HFFc6 (cell line): Measurements from ENCODE around the gene REC8. TPM values are rescaled to one million over a fixed set of nuclear protein-coding genes. Genes with fewer than 3 reads are reported as not detected.

Experiments used
- DNase-seq: peaks from one replicate; pipeline ENCODE4 v3.0.0-alpha.2; 2018
- H3K27ac Mint-ChIP-seq: 2 replicates; pipeline ENCODE4 v1.8.0; 2020; ENCODE audit warnings: mild to moderate bottlenecking, mixed read lengths
- H3K27me3 Mint-ChIP-seq: 2 replicates; pipeline ENCODE4 v1.8.0; 2021; ENCODE audit warnings: mild to moderate bottlenecking, moderate library complexity, mixed read lengths; ENCODE audit not compliant: insufficient read depth
- H3K36me3 Mint-ChIP-seq: 2 replicates; pipeline ENCODE4 v1.8.0; 2021; ENCODE audit warnings: low read depth, mixed read lengths
- H3K4me1 Mint-ChIP-seq: 2 replicates; pipeline ENCODE4 v1.8.0; 2020; ENCODE audit warnings: low read depth, mixed read lengths
- H3K4me3 Mint-ChIP-seq: 2 replicates; pipeline ENCODE4 v1.8.0; 2020; ENCODE audit warnings: mild to moderate bottlenecking, moderate library complexity, mixed read lengths
- H3K9me3 Mint-ChIP-seq: 2 replicates; pipeline ENCODE4 v1.8.0; 2020; ENCODE audit warnings: mild to moderate bottlenecking, mixed read lengths
- total RNA-seq, 6 experiments: library from RNA; stranded (reverse); fragmentation: NEBNext Ultra II Directional; extraction: Animal tissue kit (Norgen Biotek cat#: 25700); gene quantifications; 2 replicates in 1 of 6; 3 replicates in 5 of 6; pipeline ENCODE4 v1.2.3, GENCODE V29; 2021
- TF ChIP-seq, protein P1 (sequence below): fragments of 200-600 bp; sonication (generic); IDR thresholded peaks from 2 replicates; pipeline ENCODE4 v1.5.0; 2021; ENCODE audit warnings: antibody characterized with exemption, mild to moderate bottlenecking

REC8 gene
- total RNA-seq, 6 experiments from 2014 or later: 2.9 to 3.9 (median 3.2) TPM

DNA sequence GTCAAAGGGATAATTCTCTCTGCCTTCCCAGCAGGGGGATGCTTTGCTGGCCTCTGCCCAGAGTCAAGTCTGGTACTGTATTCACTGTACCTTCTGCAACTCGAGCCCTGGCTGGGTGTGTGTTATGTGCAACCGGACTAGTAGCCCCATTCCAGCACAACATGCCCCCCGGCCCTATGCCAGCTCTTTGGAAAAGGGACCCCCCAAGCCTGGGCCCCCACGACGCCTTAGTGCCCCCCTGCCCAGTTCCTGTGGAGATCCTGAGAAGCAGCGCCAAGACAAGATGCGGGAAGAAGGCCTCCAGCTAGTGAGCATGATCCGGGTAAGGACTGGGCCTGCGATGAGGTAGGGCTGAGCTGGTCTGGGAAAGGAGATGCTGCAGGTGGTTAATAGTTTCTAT lies 21.3 kb upstream of the REC8 start:
- Mint-ChIP-seq H3K9me3 (no peaks in the 10 kb centered on the region), H3K27me3 (peaks cover 7% of the 10 kb centered on the region), H3K4me3 (no peak overlapping the region), H3K36me3 (peaks cover 9% of the 10 kb centered on the region), H3K27ac (no peak overlapping the region), H3K4me1 (peaks cover 18% of the 10 kb centered on the region)
- no peak for DNase-seq
- TF ChIP-seq, protein P1, sequence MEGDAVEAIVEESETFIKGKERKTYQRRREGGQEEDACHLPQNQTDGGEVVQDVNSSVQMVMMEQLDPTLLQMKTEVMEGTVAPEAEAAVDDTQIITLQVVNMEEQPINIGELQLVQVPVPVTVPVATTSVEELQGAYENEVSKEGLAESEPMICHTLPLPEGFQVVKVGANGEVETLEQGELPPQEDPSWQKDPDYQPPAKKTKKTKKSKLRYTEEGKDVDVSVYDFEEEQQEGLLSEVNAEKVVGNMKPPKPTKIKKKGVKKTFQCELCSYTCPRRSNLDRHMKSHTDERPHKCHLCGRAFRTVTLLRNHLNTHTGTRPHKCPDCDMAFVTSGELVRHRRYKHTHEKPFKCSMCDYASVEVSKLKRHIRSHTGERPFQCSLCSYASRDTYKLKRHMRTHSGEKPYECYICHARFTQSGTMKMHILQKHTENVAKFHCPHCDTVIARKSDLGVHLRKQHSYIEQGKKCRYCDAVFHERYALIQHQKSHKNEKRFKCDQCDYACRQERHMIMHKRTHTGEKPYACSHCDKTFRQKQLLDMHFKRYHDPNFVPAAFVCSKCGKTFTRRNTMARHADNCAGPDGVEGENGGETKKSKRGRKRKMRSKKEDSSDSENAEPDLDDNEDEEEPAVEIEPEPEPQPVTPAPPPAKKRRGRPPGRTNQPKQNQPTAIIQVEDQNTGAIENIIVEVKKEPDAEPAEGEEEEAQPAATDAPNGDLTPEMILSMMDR: no peak

DNA sequence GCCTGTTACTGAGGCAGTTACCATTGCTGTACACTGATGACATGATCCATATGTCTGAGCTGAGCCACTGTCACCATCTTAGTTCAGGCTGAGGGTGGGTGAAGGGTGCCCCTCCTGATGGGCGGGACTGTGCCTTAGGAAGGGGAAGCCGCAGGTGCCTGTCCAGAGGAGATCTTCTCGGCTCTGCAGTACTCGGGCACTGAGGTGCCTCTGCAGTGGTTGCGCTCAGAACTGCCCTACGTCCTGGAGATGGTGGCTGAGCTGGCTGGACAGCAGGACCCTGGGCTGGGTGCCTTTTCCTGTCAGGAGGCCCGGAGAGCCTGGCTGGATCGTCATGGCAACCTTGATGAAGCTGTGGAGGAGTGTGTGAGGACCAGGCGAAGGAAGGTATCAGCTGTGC lies 20.9 kb upstream of the REC8 start:
- H3K4me3 Mint-ChIP-seq: no peak overlapping the region
- peaks cover 14% of the 10 kb centered on the region for H3K4me1 Mint-ChIP-seq
- DNase-seq: no peak
- TF ChIP-seq, protein P1: no peak
- H3K9me3 Mint-ChIP-seq: no peaks in the 10 kb centered on the region
- no peak overlapping the region for H3K27ac Mint-ChIP-seq
- H3K27me3 Mint-ChIP-seq: peaks cover 5% of the 10 kb centered on the region
- H3K36me3 Mint-ChIP-seq: peaks cover 13% of the 10 kb centered on the region

DNA sequence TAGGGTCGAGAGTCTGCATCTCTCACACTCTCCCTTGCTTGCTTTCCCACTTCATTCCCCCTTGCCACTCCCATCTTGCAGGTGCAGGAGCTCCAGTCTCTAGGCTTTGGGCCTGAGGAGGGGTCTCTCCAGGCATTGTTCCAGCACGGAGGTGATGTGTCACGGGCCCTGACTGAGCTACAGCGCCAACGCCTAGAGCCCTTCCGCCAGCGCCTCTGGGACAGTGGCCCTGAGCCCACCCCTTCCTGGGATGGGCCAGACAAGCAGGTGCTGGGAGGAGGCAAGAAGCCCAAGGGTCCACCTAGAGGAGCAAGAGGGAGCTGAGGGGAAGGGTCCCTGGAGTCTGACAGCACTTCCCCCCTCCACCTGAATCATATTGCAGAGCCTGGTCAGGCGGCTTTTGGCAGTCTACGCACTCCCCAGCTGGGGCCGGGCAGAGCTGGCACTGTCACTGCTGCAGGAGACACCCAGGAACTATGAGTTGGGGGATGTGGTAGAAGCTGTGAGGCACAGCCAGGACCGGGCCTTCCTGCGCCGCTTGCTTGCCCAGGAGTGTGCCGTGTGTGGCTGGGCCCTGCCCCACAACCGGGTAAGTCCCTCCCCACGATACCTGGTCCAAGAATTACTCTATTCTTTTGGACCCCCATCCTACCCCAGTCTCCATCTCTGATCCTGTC lies 20.3 kb upstream of the REC8 start:
- H3K9me3 Mint-ChIP-seq: no peaks in the 10 kb centered on the region
- peaks cover 3% of the 10 kb centered on the region for H3K27me3 Mint-ChIP-seq
- H3K36me3 Mint-ChIP-seq: peaks cover 14% of the 10 kb centered on the region
- no peak overlapping the region for H3K4me3 Mint-ChIP-seq
- H3K4me1 Mint-ChIP-seq: peaks cover 12% of the 10 kb centered on the region
- DNase-seq: no peak
- no peak overlapping the region for H3K27ac Mint-ChIP-seq
- TF ChIP-seq, protein P1: no peak

DNA sequence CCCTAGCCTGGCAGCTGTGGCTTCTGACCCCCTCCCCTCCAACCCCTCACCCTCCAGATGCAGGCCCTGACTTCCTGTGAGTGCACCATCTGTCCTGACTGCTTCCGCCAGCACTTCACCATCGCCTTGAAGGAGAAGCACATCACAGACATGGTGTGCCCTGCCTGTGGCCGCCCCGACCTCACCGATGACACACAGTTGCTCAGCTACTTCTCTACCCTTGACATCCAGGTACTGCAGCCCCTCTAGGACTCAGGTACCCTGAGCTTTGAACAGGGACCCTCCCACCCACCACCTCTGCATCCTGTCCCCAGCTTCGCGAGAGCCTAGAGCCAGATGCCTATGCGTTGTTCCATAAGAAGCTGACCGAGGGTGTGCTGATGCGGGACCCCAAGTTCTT lies 16.8 kb upstream of the REC8 start:
- Mint-ChIP-seq H3K36me3 (peaks cover 28% of the 10 kb centered on the region), H3K4me1 (no peaks in the 10 kb centered on the region), H3K27ac (no peak overlapping the region), H3K4me3 (no peak overlapping the region), H3K27me3 (peaks cover 3% of the 10 kb centered on the region; the same call in 1 of the 2 replicates), H3K9me3 (no peaks in the 10 kb centered on the region)
- TF ChIP-seq, protein P1: no peak
- no peak for DNase-seq

DNA sequence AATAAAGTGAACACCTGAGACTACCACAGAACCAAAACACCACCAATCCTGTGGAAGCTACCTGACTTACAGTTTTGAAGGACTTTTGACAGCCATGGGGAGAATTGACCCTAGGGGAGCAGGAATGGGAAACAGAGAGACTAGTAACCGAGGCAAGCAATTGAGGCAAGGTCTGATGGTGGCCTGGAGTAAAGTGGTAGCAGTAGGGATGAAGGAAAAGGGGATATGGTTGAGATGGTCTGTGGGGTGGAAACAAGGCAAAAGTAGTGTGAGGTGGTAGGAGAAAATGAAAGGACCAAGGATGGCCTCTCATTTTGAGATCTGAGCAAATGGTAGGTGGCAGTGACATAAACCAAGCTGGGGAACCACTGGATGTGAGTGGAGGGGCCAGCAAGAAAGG lies 15.0 kb upstream of the REC8 start:
- Mint-ChIP-seq H3K27me3 (peaks cover 3% of the 10 kb centered on the region; the same call in 1 of the 2 replicates), H3K9me3 (no peaks in the 10 kb centered on the region), H3K36me3 (peaks cover 29% of the 10 kb centered on the region), H3K4me1 (peaks cover 13% of the 10 kb centered on the region), H3K4me3 (no peak overlapping the region), H3K27ac (no peak overlapping the region)
- DNase-seq: no peak
- TF ChIP-seq, protein P1: no peak
